Measurements from ENCODE around the gene C1orf232.

Gene C1orf232

DNA sequence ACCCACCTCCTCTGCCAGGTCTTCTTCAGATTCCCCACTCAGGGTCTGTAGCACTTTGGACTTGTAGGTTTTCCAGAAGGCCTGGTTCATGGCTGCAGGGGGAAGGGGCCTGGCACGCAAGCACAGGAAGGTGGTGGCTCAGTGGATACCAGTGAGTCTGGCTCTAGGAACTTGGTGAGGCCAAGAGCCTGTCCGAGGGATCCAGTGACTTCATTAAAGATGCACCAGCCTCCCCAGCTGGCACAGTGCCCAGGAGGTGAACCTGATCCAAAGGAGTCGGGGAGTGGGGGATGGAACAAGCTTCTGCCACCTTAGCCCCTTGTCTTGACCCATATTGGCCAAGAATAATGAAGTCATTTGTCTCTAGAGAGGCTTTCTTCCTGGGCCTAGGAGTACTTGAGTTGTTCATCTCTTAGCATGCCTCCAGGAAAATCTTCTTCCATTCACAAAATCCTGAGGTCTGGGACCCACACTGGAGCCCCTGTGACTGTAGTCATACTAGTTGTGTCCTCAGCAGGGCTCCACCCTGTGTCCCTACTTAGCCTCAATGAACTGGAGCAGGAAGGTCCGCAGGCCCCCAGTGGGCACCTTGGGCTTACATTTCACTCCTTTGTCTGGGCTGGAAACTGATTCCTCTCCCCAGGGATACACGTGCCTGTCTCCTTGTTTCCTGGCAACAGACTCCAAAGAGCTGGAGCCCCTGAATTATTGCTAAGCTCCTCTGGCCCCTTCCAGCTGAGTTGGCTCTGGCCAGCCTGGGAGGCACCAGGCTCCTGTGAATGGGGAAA, at the start of gene C1orf232:
TSS of gene C1orf232 (minus strand) at position 554 of the 788 bp plus-strand sequence. CDS start at position 90, 464 bp downstream.
- DNase-seq: no peak

DNA sequence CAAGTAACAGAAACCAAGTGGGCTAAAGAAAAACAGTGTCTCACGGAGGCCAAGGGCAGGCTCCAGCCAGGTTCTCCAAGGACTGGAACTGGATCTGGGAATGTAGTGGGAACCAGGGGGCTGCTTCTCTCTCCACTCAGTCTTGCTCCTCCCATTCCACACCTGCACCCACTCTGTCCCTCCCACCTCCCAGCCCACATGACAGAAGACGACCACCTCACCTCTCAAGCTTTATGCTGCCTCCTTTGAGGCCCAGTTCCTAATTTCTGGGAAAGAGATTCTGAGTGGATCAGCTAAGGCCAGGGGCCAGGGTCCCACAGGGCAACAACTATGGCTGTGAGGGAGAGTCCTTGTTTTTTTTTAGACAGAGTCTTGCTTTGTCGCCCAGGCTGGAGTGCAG, 46.5 kb upstream of the C1orf232 start:
- no peak for DNase-seq

DNA sequence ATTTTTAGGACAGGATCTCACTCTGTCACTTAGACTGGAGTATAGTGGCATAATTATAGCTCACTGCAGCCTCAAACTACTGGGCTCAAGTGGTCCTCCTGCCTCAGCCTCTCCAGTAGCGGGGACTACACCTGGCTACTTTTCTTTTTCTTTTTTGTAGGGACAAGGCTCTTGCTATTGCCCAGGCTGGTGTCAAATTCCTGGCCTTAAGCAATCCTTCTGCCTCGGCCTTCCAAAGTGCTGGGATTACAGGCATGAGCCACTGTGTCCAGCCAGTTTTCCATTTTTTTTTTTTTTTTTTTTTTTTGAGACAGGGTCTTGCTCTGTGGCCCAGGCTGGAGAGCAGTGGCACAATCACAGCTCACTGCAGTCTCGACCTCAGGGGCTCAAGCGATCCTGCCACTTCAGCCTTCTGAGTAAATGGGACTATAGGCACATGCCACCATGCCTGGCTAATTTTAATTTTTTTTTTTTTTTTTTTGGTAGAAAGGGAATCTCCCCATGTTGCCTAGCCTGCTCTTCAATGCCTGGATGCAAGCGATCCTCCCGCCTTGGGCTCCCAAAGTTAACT, 44.7 kb upstream of the C1orf232 start:
- no peak for DNase-seq

DNA sequence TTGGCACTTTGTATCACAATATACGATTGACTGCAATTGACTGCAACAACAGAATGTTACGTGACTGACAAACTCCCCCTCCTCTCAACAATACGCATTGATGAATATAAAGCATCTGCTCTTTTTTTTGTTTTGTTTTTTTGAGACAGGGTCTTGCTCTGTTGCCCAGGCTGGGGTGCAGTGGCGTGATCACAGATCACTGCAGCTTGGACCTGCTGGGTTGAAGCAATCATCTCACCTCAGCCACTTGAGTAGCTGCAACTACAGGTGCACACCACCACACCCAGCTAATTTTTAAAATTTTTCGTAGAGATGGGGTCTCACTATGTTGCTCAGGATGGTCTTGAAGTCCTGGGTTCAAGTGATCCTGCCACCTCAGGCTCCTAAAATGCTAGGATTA, 44.0 kb upstream of the C1orf232 start:
- DNase-seq: no peak

DNA sequence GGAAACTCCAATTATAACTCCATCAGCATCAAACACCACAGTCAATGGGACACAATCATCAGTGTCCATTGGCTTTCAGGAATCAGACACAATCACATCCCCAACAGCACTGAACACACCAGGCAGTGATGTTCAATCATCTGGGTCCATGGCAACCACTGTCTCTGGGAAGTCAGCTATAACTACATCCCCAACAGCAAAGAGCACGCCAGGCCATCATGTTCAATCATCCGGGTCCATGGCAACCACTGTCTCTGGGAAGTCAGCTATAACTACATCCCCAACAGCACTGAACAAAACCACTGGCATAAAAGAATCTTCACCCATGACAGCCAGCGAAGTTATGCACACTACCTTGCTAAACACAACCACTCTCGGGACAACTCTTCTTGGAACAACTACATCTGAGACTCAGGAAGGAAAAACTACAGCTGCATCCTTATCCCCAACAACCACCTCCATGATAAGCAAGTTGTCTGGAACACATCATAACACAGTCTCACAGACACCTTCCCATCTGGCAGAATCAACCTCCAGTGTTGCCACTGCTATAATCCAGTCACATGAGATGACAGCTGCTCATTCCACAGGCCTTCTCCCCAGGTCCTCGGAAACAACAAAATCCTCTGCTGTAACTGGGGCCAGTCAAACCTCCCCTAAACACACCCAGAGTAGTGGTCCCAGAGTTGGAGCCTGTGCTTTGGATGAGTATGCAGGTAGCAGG, 41.5 kb upstream of the C1orf232 start:
- no peak for DNase-seq

DNA sequence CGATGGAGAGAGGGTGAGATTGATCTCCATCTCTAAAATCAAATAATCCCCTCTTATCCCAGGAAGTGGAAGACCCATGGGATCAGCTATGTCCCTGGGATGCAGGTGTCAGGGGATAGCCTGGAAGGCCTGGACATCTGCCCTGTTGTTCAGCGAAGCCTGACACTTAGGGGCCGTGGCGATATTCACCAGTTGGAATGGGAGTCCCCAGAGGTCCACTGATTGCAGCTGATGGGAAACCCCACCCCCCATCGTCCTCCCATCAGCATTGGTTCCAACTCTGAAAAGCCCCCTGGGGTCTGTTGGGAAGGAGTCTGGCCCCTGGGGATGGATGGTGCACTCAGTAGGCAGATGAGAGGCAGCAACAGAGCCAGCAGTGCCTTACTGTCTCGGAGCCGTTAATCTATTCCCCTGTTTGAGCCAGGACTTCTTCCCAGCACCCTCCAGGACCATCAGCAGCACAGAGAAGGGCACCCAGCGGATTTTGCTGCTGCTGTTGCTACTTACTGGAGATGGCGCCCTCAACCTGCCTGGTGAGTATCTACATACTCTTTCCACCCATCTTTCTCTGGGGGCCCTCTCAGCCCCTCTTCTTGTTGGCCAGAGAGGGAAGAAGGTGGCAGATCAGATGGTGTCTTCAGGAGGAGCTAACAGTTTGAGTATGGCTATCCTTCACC, 35.0 kb upstream of the C1orf232 start:
- DNase-seq: no peak

DNA sequence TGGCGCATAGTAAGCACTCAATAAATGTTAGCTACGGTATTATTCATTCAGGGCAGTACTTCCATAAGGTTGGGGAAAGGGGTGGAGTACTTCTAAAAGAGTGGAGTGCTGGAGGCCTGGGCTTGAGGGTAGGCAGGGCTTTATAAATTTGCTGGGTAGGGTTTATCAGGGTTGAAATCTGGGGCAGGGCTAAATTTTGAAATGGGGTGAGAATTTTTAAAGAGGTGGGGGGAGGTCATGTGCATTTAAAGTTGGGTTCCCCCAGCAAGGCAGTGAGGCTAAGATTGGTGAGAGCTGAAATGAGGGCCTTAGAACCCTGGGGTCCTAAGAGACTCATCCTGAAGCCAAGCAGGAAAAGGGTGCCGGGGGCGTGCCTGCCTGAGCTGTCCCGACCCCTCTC, 31.6 kb upstream of the C1orf232 start:
- DNase-seq: no peak

DNA sequence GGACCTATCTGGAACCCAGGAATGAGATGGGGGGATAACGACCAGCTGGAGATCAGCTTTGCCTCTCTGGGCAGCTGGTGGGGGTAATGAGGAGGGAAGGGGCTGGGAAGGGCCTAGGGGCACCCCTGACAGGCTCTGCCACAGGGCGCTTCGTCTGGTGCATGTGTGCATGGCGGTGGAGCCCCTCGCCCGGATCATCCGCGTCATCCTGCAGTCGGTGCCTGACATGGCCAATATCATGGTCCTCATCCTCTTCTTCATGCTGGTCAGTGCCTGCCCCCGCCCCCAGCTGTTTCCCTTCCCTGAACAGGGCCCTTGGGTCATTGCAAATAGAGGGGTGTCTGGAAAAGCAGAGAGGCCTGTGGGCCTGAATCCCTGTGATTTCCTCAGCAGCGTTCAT, 29.1 kb upstream of the C1orf232 start:
- no peak for DNase-seq

DNA sequence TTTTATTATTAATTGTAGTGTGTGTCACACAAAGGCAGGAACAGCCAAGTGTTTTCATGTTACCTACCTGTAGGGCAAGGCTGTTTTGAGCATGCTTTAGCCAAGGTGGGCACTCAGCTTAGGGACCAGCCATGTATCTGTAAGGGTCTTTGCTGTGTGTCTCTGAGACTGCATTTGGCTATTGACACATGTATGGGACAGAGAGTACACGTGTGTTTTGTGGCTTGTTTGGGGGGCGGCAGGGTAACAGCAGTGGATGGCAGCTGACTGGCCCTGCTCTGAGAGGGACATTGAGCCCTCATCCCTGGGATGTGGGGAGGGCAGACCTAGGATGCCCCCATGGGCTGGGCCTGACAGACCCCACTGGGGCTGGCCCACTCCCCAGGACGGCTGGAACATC, 28.5 kb upstream of the C1orf232 start:
- DNase-seq: no peak

DNA sequence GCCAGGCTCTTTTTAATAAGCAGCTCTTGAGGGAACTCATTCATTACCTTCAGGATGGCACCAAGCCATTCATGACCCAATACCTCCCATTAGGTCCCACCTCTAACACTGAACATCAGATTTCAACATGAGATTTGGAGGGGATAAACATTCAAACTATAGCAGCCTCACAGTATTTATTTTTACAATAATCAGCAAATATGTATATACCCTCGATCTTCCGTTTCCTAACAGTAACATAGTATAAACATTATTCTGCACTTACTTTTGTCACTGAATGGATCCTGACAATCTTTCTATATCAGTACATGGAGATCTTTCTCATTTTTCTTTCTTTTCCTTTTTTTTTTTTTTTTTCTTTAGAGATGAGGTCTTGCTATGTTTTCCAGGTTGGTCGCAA, 27.0 kb upstream of the C1orf232 start:
- DNase-seq: no peak

DNA sequence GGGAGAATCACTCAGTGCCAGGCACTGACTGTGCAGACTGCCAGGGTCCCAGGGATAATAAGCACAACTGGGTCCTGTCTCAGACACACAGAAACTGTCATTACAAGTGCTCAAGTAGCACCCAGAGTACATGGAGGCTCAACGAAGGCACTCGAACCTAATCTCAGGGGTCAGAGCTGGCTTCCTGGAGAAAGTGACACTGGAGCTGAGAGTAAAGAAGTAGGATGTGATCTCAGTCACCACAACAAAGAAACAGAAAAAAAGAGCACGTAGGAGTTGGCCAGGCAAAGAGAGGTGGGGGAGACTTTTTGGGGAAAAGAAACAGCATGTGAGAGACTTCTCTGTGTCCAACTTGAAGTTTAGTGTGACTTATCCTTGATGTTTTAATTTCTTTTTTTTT, 23.0 kb upstream of the C1orf232 start:
- DNase-seq: no peak

DNA sequence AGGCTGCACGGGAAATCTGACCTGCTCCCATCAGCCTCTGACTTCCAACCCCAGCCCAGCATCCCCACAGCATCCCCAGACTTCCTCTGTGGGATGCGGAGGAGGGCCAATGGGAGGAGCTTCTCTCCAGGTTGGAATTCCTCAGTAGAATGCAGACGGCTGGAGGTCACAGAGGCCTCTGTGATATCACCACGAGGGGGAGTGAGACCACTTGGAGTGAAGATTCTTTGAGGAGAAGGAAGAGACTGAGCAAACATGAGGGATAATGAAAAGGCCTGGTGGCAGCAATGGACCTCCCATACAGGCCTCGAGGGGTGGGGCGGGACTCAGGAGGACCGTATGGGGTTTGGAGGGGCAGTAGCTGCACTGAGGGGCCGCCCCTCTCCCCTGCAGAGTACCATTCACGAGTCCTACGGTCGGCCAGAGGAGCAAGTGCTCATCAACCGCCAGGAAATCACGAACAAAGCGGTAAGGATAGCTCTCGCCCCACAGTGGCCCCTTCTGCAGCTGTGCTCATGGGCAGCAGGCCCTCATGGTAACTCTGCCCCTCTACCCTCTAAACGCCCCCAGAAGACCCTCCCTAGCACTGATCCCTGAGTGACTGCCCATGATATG, 21.7 kb upstream of the C1orf232 start, which contains the start of gene CATSPER4:
TSS of gene CATSPER4 (plus strand) at position 230 of the 615 bp plus-strand sequence. CDS start at position 256, 26 bp downstream.
- no peak for DNase-seq

DNA sequence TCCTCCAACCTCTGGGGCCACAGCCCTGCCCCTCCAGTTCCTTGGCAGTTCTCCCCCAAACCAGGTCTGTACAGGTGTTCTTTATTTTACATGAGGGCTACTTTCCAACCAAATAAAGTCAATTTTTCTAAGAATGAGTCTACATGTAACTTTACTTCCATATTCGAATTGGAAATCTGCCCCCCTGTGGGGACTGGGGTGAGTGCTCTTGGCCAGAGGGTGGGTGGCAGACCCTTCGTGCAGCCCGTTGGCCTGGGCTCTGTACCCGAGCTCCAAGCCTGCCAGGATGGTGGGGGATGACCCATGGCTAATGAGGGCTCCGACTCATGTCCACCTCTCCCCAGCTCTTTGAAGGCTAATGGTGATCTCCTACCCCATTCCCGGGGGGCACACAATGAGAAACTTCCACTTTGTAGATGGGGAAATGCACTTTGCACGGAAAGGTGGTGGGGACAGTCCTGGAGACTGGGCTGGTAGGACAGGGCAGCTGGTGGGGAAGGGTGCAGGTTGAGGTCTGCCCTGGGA, 21.1 kb upstream of the C1orf232 start:
- DNase-seq: no peak

DNA sequence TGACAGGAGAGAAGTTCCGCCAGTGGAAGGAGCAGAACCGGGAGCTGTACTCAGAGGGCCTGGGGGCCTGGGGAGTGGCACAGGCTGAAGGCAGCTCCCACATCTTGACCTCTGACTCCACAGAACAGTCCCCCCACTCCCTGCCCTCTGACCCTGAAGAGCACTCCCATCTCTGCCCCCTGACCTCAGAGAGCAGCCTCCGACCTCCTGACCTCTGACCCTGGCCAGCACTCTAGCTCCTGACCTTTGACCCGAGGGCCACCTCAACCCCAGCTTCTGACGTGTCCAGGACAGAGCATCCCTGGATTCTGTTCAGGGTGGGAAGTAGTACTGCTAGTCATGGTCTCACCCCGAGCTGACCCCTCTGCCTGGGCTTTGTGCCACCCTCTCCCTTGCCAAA, 20.6 kb upstream of the C1orf232 start:
- no peak for DNase-seq

DNA sequence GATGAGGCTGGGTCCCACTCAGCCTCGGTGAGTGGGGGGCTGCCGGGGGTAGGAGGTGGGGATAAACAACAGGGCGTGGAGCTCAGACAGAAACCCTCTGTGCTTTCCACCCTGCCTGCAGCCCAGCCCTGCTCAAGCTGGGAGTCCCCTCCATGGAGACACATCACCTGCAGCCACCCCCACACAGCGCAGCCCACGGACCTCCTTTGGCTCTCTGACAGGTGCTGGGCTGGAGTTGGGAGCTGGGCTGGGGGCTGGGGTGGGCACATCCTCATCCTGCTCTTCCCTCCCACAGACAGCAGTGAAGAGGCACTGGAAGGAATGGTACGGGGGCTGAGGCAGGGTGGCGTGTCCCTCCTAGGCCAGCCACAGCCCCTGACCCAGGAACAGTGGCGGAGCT, 19.7 kb upstream of the C1orf232 start:
- DNase-seq: no peak

DNA sequence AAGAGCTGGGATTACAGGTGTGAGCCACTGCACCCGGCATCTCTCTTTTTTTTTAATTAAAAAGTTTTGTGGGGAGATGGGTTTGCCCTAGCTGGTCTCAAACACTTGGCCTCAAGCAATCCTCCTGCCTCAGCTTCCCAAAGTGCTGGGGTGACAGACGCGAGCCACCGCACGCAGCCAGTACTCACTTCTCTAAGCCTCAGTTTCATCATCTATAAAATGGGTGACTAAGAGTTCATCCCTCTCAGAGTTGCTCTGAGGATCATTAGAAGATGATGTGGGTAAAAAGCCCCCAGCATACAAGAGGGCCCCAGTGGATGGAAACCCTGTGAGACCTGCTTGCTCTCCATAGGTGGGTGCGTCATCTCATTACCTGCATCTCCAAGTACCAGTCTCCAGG, 19.1 kb upstream of the C1orf232 start:
- no peak for DNase-seq

DNA sequence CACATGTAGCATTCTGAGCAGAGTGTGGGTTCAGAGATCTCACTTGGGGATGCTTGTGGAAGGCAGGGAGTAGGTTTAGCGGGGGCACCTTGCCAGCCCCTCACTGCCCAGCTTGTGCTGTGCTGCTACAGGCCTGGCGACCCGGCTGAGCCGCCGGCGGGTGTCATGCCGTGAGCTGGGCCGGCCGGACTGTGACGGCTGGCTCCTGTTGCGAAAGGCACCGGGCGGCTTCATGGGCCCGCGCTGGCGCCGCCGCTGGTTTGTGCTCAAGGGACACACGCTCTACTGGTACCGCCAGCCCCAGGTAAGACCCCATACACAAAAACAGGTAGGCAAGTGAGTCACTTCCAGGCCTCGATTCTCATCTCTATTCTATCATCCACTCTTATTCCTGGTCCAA, 16.1 kb upstream of the C1orf232 start:
- no peak for DNase-seq

DNA sequence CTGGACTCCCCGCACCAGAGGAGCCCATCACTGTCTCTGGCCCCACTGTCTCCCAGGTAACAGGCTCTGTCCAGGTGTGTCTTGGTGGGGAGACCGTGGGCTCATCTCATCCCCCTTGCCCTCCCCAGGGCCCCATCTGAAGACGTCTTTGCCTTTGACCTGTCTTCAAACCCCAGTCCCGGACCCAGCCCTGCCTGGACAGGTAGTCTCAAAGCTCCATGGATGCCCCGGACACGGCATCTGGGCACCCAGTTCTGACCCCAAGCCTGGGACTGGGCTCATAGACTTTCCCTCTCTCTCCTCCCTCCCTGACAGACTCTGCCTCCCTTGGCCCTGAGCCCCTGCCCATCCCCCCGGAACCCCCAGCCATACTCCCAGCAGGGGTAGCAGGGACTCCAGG, 15.3 kb upstream of the C1orf232 start:
- no peak for DNase-seq

DNA sequence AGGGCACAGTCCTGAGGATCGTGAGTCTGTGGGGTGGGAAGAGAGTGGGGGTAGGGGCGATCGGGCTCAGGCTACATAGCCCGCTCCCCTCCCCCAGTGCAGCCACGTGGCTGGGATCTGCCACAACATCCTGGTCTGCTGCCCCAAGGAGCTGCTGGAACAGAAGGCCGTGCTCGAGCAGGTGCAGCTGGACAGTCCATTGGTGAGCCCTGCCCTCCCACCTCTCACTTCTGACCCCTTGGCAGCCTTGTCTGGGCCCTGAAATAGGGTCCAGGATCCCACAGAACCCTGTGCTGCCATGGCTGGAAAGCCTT, 13.6 kb upstream of the C1orf232 start:
- DNase-seq: no peak

DNA sequence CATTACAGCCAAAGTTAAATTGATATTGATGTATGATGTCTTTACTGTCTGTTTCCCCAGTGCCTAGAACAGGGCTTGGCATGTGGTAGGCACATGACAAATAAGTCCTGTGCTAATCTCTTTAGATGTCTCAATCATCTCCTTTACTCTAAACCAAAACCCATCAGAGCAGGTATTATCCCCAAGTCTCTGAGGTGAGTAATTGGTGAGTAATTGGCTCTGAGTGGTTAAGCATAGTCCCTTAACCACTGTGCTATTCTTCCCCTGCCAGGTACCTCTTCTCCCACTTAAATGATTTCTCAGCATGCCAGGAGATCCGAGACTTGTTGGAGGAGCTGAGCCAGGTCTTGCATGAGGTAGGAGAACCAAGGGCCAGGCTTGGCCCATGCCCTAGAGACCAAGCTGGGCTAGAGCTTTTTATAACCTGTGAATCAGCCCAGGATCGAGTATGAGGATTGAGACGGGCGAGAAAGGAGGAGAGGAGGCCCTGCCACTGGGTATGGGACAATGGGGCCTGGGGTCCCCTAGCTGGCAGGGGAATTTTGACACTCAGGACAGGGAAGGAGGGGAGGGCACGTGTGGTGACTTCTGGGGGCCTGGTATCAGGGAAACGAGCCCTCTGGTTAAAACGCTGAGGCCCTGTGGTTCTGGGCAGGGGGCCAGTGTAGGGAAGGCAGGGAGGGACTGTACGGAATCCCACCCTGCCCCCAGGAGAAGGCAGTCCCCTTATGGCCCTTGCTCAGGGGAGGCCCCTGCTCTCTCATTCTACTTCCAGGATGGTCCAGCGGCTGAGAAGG, 13.0 kb upstream of the C1orf232 start:
- DNase-seq: no peak

DNA sequence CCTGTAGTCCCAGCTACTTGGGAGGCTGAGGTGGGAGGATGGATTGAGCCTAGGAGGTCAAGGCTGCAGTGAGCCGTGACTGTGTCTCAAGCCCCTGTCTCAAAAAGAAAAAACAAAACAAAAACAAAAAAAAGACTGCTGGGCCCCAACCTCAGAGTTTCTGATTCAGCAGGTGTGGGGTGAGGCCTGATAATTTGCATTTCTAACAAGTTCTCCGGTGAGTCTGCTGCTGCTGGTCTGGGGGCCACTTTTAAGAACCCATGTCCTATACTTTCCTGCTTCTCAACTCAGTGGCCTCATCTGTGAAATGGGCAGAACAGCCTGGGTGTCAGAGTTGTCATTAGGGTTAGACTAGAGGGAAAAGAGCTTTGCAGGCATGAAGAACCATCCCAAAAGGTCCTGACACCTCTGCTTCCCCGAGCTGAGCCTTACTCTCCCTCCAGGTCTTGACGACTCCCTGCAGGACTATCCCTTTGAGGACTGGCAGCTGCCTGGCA, 11.3 kb upstream of the C1orf232 start:
- no peak for DNase-seq

DNA sequence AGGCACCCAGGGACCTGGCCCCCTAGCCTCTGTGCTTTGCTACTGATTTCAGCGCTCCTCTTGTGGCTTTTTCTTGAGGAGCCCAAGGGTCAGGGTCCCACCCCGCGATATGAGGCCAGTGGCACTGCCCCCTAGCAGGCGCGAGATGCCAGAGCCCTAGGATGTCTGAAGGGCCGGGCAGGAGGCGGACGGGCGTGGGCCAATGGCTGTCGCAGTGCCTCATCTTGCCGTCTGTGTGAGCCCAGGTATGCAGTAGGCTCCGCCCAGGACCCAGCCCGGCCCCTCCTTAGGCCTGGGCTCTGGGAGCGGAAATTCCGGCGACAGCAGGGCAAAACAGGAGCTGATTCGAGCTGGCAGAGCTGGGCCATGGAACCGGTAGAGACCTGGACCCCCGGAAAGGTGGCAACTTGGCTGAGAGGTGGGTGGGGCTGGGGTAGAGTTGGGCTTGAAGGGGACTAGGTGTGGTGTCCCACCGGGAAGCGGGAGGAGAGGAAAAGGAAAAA, 8.5 kb upstream of the C1orf232 start, which contains the start of gene CNKSR1:
TSS of gene CNKSR1 (plus strand) at position 310 of the 503 bp plus-strand sequence. CDS start at position 367, 57 bp downstream.
- no peak for DNase-seq

Measured in inflammatory macrophage treated with lipopolysaccharide for 4 hours (primary cell).